ENCODE measurements around the gene TMEM54. TPM values are rescaled to one million over a fixed set of nuclear protein-coding genes. Genes with fewer than 3 reads are reported as not detected.

Gene TMEM54
- total and polyA plus RNA-seq, 9 of the 15 experiments (the other 6 are each of a cell fraction or from before 2014, with no cell fraction given): 1.00 to 16.2 (median 8.2) TPM

- TF ChIP-seq NR0B1 (IDR thresholded peaks at IDR 0.05; ENCODE audit: partially characterized antibody) (no peak), RBFOX2 (IDR thresholded peaks at IDR 0.05; ENCODE audit: low read depth, low read length) (0 out of 2 replicates have a peak, but pooled peaks have one; percentile 34), FOXP1 (CRISPR knock-in tag; IDR thresholded peaks at IDR 0.05) (no peak), SAFB (IDR thresholded peaks at IDR 0.05; ENCODE audit: borderline replicate concordance, low read depth, low read length) (peak; percentile 72; the same call in 1 of the 2 replicates), MTA3 (IDR thresholded peaks at IDR 0.05; ENCODE audit: borderline replicate concordance) (peak; percentile 44; the same call in 1 of the 2 replicates), FOXJ3 (CRISPR knock-in tag; IDR thresholded peaks at IDR 0.05) (no peak), ZNF717 (CRISPR knock-in tag; IDR thresholded peaks at IDR 0.05) (no peak), PCBP1 (IDR thresholded peaks at IDR 0.05; ENCODE audit: low read depth, low read length, poor library complexity, severe bottlenecking) (no peak), FOXM1 (IDR thresholded peaks at IDR 0.05; ENCODE audit: low read depth) (no peak), FOXM1 (CRISPR knock-in tag; IDR thresholded peaks at IDR 0.05; ENCODE audit: low read depth) (no peak), ELF2 (CRISPR knock-in tag; IDR thresholded peaks at IDR 0.05) (no peak), NELFE (IDR thresholded peaks at IDR 0.05; ENCODE audit: insufficient read depth, insufficient read length) (no peak), ZEB2 (IDR thresholded peaks at IDR 0.05) (no peak), TBP (optimal IDR thresholded peaks at IDR 0.05; ENCODE audit: low read depth, low read length) (no peak), CCAR2 (IDR thresholded peaks at IDR 0.05; ENCODE audit: low read depth, low read length) (no peak), STAT5B (CRISPR knock-in tag; IDR thresholded peaks at IDR 0.05) (no peak), ZKSCAN1 (IDR thresholded peaks at IDR 0.05; ENCODE audit: low read depth, low read length) (no peak), CREB1 (IDR thresholded peaks at IDR 0.05) (no peak), CREB1 (CRISPR knock-in tag; IDR thresholded peaks at IDR 0.05) (peak; percentile 26; the same call in 1 of the 2 replicates), ETV6 (IDR thresholded peaks at IDR 0.05; ENCODE audit: borderline replicate concordance in 1 of 2, low read depth in 2 of 2, low read length in 1 of 2) (no peak), ETV6 (CRISPR knock-in tag; IDR thresholded peaks at IDR 0.05; ENCODE audit: borderline replicate concordance) (no peak), ZNF224 (CRISPR knock-in tag; IDR thresholded peaks at IDR 0.05) (no peak)
- TF ChIP-seq, protein P1, sequence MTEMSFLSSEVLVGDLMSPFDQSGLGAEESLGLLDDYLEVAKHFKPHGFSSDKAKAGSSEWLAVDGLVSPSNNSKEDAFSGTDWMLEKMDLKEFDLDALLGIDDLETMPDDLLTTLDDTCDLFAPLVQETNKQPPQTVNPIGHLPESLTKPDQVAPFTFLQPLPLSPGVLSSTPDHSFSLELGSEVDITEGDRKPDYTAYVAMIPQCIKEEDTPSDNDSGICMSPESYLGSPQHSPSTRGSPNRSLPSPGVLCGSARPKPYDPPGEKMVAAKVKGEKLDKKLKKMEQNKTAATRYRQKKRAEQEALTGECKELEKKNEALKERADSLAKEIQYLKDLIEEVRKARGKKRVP (CRISPR knock-in tag; IDR thresholded peaks at IDR 0.05): no peak
- TF ChIP-seq, protein P2, sequence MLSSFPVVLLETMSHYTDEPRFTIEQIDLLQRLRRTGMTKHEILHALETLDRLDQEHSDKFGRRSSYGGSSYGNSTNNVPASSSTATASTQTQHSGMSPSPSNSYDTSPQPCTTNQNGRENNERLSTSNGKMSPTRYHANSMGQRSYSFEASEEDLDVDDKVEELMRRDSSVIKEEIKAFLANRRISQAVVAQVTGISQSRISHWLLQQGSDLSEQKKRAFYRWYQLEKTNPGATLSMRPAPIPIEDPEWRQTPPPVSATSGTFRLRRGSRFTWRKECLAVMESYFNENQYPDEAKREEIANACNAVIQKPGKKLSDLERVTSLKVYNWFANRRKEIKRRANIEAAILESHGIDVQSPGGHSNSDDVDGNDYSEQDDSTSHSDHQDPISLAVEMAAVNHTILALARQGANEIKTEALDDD (IDR thresholded peaks at IDR 0.05): no peak
Observed at GRCh38 chr1:32876341-32877210, 24.6 kb downstream of the TMEM54 start (continued).

All from K562 (cell line).